ENCODE measurements around the gene MYO19.
"Not testable (repeated sequence)": the region's sequence is repeated elsewhere in the genome, so short reads cannot be mapped to it uniquely, and the experiment has no call there.

MYO19 gene

GRCh38 chr17:36484021-36484420, 50.6 kb downstream of the MYO19 start:
- Mint-ChIP-seq H3K4me3 (peak overlapping the region in 1 of 2 donors; percentile 79), H3K27me3 (peaks cover 22 to 23% of the 10 kb centered on the region in 2 donors), H3K27ac (peak overlapping the region in 1 of 2 donors; percentile 71), H3K4me1 (ENCODE audit: low read depth in 2 of 2) (peaks cover 23 to 32% of the 10 kb centered on the region in 2 donors), H3K36me3 (ENCODE audit: insufficient read depth) (peaks cover 15% of the 10 kb centered on the region)
- ATAC-seq (replicated peaks); DNase-seq; H3K9me3 Mint-ChIP-seq: not testable (repeated sequence)

- ATAC-seq (replicated peaks), result peak; percentile 59
Measured at GRCh38 chr17:36482611-36483504, 51.8 kb downstream of the MYO19 start.

GRCh38 chr17:36481829-36482228, 52.8 kb downstream of the MYO19 start:
- H3K27ac Mint-ChIP-seq, result peak overlapping the region in 1 of 2 donors; percentile 17
- peaks cover 9% of the 10 kb centered on the region for H3K36me3 Mint-ChIP-seq (ENCODE audit: insufficient read depth)
- peak overlapping the region; percentile 71 to 79 for H3K4me3 Mint-ChIP-seq
- ATAC-seq (replicated peaks), result no peak
- DNase-seq, result no peak
- H3K4me1 Mint-ChIP-seq (ENCODE audit: low read depth in 2 of 2), result peaks cover 19 to 21% of the 10 kb centered on the region in 2 donors
- peaks cover 29 to 32% of the 10 kb centered on the region in 2 donors for H3K27me3 Mint-ChIP-seq
- no peaks in the 10 kb centered on the region for H3K9me3 Mint-ChIP-seq

More at GRCh38 chr17:36482611-36483504, 51.8 kb downstream of the MYO19 start:
- H3K4me1 Mint-ChIP-seq (ENCODE audit: low read depth in 2 of 2), result peaks cover 19 to 27% of the 10 kb centered on the region in 2 donors
- DNase-seq, result peak; percentile 74 to 80 (median 76)
- H3K4me3 Mint-ChIP-seq, result peak overlapping the region; percentile 71 to 79
- H3K27ac Mint-ChIP-seq, result peak overlapping the region in 1 of 2 donors; percentile 17
- H3K9me3 Mint-ChIP-seq, result no peaks in the 10 kb centered on the region
- H3K27me3 Mint-ChIP-seq, result peaks cover 22 to 24% of the 10 kb centered on the region in 2 donors
- peaks cover 15% of the 10 kb centered on the region for H3K36me3 Mint-ChIP-seq (ENCODE audit: insufficient read depth)

- no peak overlapping the region for H3K27ac Mint-ChIP-seq
- H3K36me3 Mint-ChIP-seq (ENCODE audit: insufficient read depth), result no peaks in the 10 kb centered on the region
- no peaks in the 10 kb centered on the region for H3K9me3 Mint-ChIP-seq
- ATAC-seq (replicated peaks) (no peak), DNase-seq (no peak)
- H3K4me3 Mint-ChIP-seq, result no peak overlapping the region
- no peaks in the 10 kb centered on the region for H3K4me1 Mint-ChIP-seq (ENCODE audit: low read depth in 2 of 2)
- peaks cover 38 to 67% of the 10 kb centered on the region in 2 donors for H3K27me3 Mint-ChIP-seq
Measured at GRCh38 chr17:36475346-36475970, 59.2 kb downstream of the MYO19 start.

- no peak for ATAC-seq (replicated peaks)
- H3K4me1 Mint-ChIP-seq (ENCODE audit: low read depth in 2 of 2), result no peaks in the 10 kb centered on the region
- H3K27me3 Mint-ChIP-seq, result peaks cover 39 to 72% of the 10 kb centered on the region in 2 donors
- no peaks in the 10 kb centered on the region for H3K9me3 Mint-ChIP-seq
- H3K27ac Mint-ChIP-seq, result no peak overlapping the region
- H3K4me3 Mint-ChIP-seq, result no peak overlapping the region
- no peak for DNase-seq
- no peaks in the 10 kb centered on the region for H3K36me3 Mint-ChIP-seq (ENCODE audit: insufficient read depth)
Measured at GRCh38 chr17:36474571-36474970, 60.1 kb downstream of the MYO19 start.

- H3K27ac Mint-ChIP-seq, result no peak overlapping the region
- H3K4me1 Mint-ChIP-seq (ENCODE audit: low read depth in 2 of 2), result no peaks in the 10 kb centered on the region
- H3K36me3 Mint-ChIP-seq (ENCODE audit: insufficient read depth), result no peaks in the 10 kb centered on the region
- DNase-seq, result no peak
- H3K9me3 Mint-ChIP-seq, result no peaks in the 10 kb centered on the region
- H3K4me3 Mint-ChIP-seq, result no peak overlapping the region
- no peak for ATAC-seq (replicated peaks)
- peaks cover 39 to 89% of the 10 kb centered on the region in 2 donors for H3K27me3 Mint-ChIP-seq
Measured at GRCh38 chr17:36470499-36470898, 64.2 kb downstream of the MYO19 start.

GRCh38 chr17:36469733-36470132, 64.9 kb downstream of the MYO19 start:
- Mint-ChIP-seq H3K36me3 (ENCODE audit: insufficient read depth) (no peaks in the 10 kb centered on the region), H3K27me3 (peaks cover 46 to 89% of the 10 kb centered on the region in 2 donors), H3K4me3 (no peak overlapping the region), H3K27ac (no peak overlapping the region), H3K9me3 (no peaks in the 10 kb centered on the region), H3K4me1 (ENCODE audit: low read depth in 2 of 2) (no peaks in the 10 kb centered on the region)
- ATAC-seq (replicated peaks), result no peak
- DNase-seq, result no peak

GRCh38 chr17:36468903-36469635, 65.6 kb downstream of the MYO19 start:
- no peaks in the 10 kb centered on the region for H3K36me3 Mint-ChIP-seq (ENCODE audit: insufficient read depth)
- H3K4me1 Mint-ChIP-seq (ENCODE audit: low read depth in 2 of 2), result no peaks in the 10 kb centered on the region
- peaks cover 46 to 85% of the 10 kb centered on the region in 2 donors for H3K27me3 Mint-ChIP-seq
- H3K9me3 Mint-ChIP-seq, result no peaks in the 10 kb centered on the region
- H3K4me3 Mint-ChIP-seq, result no peak overlapping the region
- ATAC-seq (replicated peaks) (no peak), DNase-seq (no peak)
- H3K27ac Mint-ChIP-seq, result no peak overlapping the region

- no peak for DNase-seq
- peaks cover 0 to 1% of the 10 kb centered on the region in 2 donors for H3K4me1 Mint-ChIP-seq (ENCODE audit: low read depth in 2 of 2)
- H3K27ac Mint-ChIP-seq, result no peak overlapping the region
- no peak for ATAC-seq (replicated peaks)
- H3K9me3 Mint-ChIP-seq, result no peaks in the 10 kb centered on the region
- H3K36me3 Mint-ChIP-seq (ENCODE audit: insufficient read depth), result no peaks in the 10 kb centered on the region
- peaks cover 68 to 88% of the 10 kb centered on the region in 2 donors for H3K27me3 Mint-ChIP-seq
- H3K4me3 Mint-ChIP-seq, result no peak overlapping the region
Measured at GRCh38 chr17:36464765-36465088, 69.9 kb downstream of the MYO19 start.

- peaks cover 0 to 1% of the 10 kb centered on the region in 2 donors for H3K4me1 Mint-ChIP-seq (ENCODE audit: low read depth in 2 of 2)
- DNase-seq (peak; percentile 9 to 25 (median 23)), ATAC-seq (replicated peaks) (peak; percentile 78)
- H3K9me3 Mint-ChIP-seq, result no peaks in the 10 kb centered on the region
- H3K27ac Mint-ChIP-seq, result no peak overlapping the region
- peaks cover 62 to 88% of the 10 kb centered on the region in 2 donors for H3K27me3 Mint-ChIP-seq
- no peak overlapping the region for H3K4me3 Mint-ChIP-seq
- no peaks in the 10 kb centered on the region for H3K36me3 Mint-ChIP-seq (ENCODE audit: insufficient read depth)
Measured at GRCh38 chr17:36463916-36464764, 70.5 kb downstream of the MYO19 start.

- H3K27ac Mint-ChIP-seq, result no peak overlapping the region
- H3K27me3 Mint-ChIP-seq, result peaks cover 50 to 71% of the 10 kb centered on the region in 2 donors
- DNase-seq (no peak), ATAC-seq (replicated peaks) (no peak)
- H3K4me3 Mint-ChIP-seq, result no peak overlapping the region
- H3K36me3 Mint-ChIP-seq (ENCODE audit: insufficient read depth), result no peaks in the 10 kb centered on the region
- peaks cover 0 to 1% of the 10 kb centered on the region in 2 donors for H3K4me1 Mint-ChIP-seq (ENCODE audit: low read depth in 2 of 2)
- no peaks in the 10 kb centered on the region for H3K9me3 Mint-ChIP-seq
Measured at GRCh38 chr17:36461330-36462110, 73.1 kb downstream of the MYO19 start.

GRCh38 chr17:36460265-36460937, 74.3 kb downstream of the MYO19 start:
- ATAC-seq (replicated peaks), result no peak
- no peak overlapping the region for H3K4me3 Mint-ChIP-seq
- no peak for DNase-seq
- no peak overlapping the region for H3K27ac Mint-ChIP-seq
- no peaks in the 10 kb centered on the region for H3K9me3 Mint-ChIP-seq
- H3K4me1 Mint-ChIP-seq (ENCODE audit: low read depth in 2 of 2), result peaks cover 0 to 1% of the 10 kb centered on the region in 2 donors
- H3K36me3 Mint-ChIP-seq (ENCODE audit: insufficient read depth), result no peaks in the 10 kb centered on the region
- peaks cover 48 to 62% of the 10 kb centered on the region in 2 donors for H3K27me3 Mint-ChIP-seq

Data from effector memory CD8-positive, alpha-beta T cell (primary cell).